Chondrocyte (in vitro differentiated cells): ENCODE data around the gene CD2BP2. TPM values are rescaled to one million over a fixed set of nuclear protein-coding genes. Genes with fewer than 3 reads are reported as not detected.

ENCODE experiments used
- DNase-seq: peaks from one replicate; pipeline ENCODE4 v3.0.0; 2021; ENCODE audit warnings: mixed read lengths, low spot score
- H3K27ac Mint-ChIP-seq: one replicate; pipeline ENCODE4 v1.8.0; 2021; ENCODE audit warnings: mild to moderate bottlenecking, moderate library complexity, mixed read lengths; ENCODE audit not compliant: unreplicated experiment
- H3K27me3 Mint-ChIP-seq: 2 replicates; pipeline ENCODE4 v1.8.0; 2021; ENCODE audit warnings: low read depth, mixed read lengths
- H3K36me3 Mint-ChIP-seq: 2 replicates; pipeline ENCODE4 v1.8.0; 2021; ENCODE audit warnings: low read depth, mixed read lengths
- H3K4me1 Mint-ChIP-seq: 2 replicates; pipeline ENCODE4 v1.8.0; 2021; ENCODE audit warnings: low read depth, mild to moderate bottlenecking, mixed read lengths
- H3K4me3 Mint-ChIP-seq: one replicate; pipeline ENCODE4 v1.8.0; 2021; ENCODE audit warnings: mild to moderate bottlenecking, moderate library complexity, mixed read lengths; ENCODE audit not compliant: unreplicated experiment
- H3K9me3 Mint-ChIP-seq: 2 replicates; pipeline ENCODE4 v1.8.0; 2021; ENCODE audit warnings: low read depth, mixed read lengths
- CTCF ChIP-seq: fragments of 200-600 bp; sonication (generic); IDR thresholded peaks from 2 replicates; pipeline ENCODE4 v1.5.0; 2021; ENCODE audit warnings: antibody characterized with exemption, mild to moderate bottlenecking, moderate library complexity
- total RNA-seq: library from RNA; stranded (reverse); gene quantifications from 3 replicates; pipeline ENCODE4 v1.2.1, GENCODE V29; 2021

The CD2BP2 gene
- total RNA-seq, 1 donor from 2014 or later: 55.8 TPM

- H3K4me1 Mint-ChIP-seq: peaks cover 43% of the 10 kb centered on the region
- peak overlapping the region; percentile 86 for H3K4me3 Mint-ChIP-seq
- H3K27me3 Mint-ChIP-seq: no peaks in the 10 kb centered on the region
- H3K36me3 Mint-ChIP-seq: peaks cover 9% of the 10 kb centered on the region
- DNase-seq: no peak
- TF ChIP-seq CTCF: no peak
- peak overlapping the region; percentile 81 for H3K27ac Mint-ChIP-seq
- H3K9me3 Mint-ChIP-seq: no peaks in the 10 kb centered on the region
Observed at GRCh38 chr16:30369091-30369937, 14.2 kb upstream of the CD2BP2 start.

GRCh38 chr16:30368792-30369090, 13.6 kb upstream of the CD2BP2 start:
- no peaks in the 10 kb centered on the region for H3K9me3 Mint-ChIP-seq
- H3K27ac Mint-ChIP-seq: peak overlapping the region; percentile 81
- H3K36me3 Mint-ChIP-seq: peaks cover 9% of the 10 kb centered on the region
- H3K4me1 Mint-ChIP-seq: peaks cover 43% of the 10 kb centered on the region
- DNase-seq: no peak
- H3K4me3 Mint-ChIP-seq: peak overlapping the region; percentile 86
- no peak for TF ChIP-seq CTCF
- H3K27me3 Mint-ChIP-seq: no peaks in the 10 kb centered on the region

- Mint-ChIP-seq H3K9me3 (no peaks in the 10 kb centered on the region), H3K4me1 (peaks cover 43% of the 10 kb centered on the region), H3K27ac (peak overlapping the region; percentile 81), H3K27me3 (no peaks in the 10 kb centered on the region), H3K4me3 (peak overlapping the region; percentile 86), H3K36me3 (peaks cover 9% of the 10 kb centered on the region)
- DNase-seq: no peak
- TF ChIP-seq CTCF: no peak
Observed at GRCh38 chr16:30368122-30368791, 13.1 kb upstream of the CD2BP2 start.

- H3K36me3 Mint-ChIP-seq: peaks cover 14% of the 10 kb centered on the region
- H3K4me3 Mint-ChIP-seq: peak overlapping the region; percentile 86
- H3K27ac Mint-ChIP-seq: peak overlapping the region; percentile 81
- no peak for DNase-seq
- H3K27me3 Mint-ChIP-seq: no peaks in the 10 kb centered on the region
- TF ChIP-seq CTCF: no peak
- no peaks in the 10 kb centered on the region for H3K9me3 Mint-ChIP-seq
- H3K4me1 Mint-ChIP-seq: peaks cover 43% of the 10 kb centered on the region
Observed at GRCh38 chr16:30367349-30368009, 12.4 kb upstream of the CD2BP2 start.

- Mint-ChIP-seq H3K27ac (no peak overlapping the region), H3K27me3 (no peaks in the 10 kb centered on the region), H3K9me3 (no peaks in the 10 kb centered on the region), H3K4me3 (no peak overlapping the region), H3K36me3 (peaks cover 17% of the 10 kb centered on the region), H3K4me1 (peaks cover 42% of the 10 kb centered on the region)
- TF ChIP-seq CTCF: no peak
- no peak for DNase-seq
Observed at GRCh38 chr16:30366511-30366910, 11.4 kb upstream of the CD2BP2 start.
